ENCODE results near the gene AIFM2. TPM values are rescaled to one million over a fixed set of nuclear protein-coding genes. Genes with fewer than 3 reads are reported as not detected.

The AIFM2 gene
- total RNA-seq, 4 donors from 2014 or later: 13.3 to 34.2 (median 19.4) TPM

GRCh38 chr10:70140297-70140696 lies 7.7 kb upstream of the AIFM2 start:
- H3K27ac ChIP-seq: no peak overlapping the region
- TF ChIP-seq, protein P1, sequence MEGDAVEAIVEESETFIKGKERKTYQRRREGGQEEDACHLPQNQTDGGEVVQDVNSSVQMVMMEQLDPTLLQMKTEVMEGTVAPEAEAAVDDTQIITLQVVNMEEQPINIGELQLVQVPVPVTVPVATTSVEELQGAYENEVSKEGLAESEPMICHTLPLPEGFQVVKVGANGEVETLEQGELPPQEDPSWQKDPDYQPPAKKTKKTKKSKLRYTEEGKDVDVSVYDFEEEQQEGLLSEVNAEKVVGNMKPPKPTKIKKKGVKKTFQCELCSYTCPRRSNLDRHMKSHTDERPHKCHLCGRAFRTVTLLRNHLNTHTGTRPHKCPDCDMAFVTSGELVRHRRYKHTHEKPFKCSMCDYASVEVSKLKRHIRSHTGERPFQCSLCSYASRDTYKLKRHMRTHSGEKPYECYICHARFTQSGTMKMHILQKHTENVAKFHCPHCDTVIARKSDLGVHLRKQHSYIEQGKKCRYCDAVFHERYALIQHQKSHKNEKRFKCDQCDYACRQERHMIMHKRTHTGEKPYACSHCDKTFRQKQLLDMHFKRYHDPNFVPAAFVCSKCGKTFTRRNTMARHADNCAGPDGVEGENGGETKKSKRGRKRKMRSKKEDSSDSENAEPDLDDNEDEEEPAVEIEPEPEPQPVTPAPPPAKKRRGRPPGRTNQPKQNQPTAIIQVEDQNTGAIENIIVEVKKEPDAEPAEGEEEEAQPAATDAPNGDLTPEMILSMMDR (IDR thresholded peaks at IDR 0.05): no peak
- TF ChIP-seq EP300 (IDR thresholded peaks at IDR 0.05) (no peak), POLR2A (IDR thresholded peaks at IDR 0.05) (no peak)
- no peaks in the 10 kb centered on the region for H3K9me3 ChIP-seq
- no peaks in the 10 kb centered on the region for H3K27me3 ChIP-seq
- H3K36me3 ChIP-seq: peaks cover 0 to 29% (median 0%) of the 10 kb centered on the region in 3 donors
- DNase-seq (ENCODE audit: low spot score in 2 of 2): no peak
- H3K4me1 ChIP-seq: peaks cover 0 to 20% (median 6%) of the 10 kb centered on the region in 4 donors
- 91 to 96% methylated on average over 5 of the region's 5 CpGs for WGBS, 2 donors
- no peak overlapping the region for H3K4me3 ChIP-seq

- peaks cover 0 to 17% (median 2%) of the 10 kb centered on the region in 4 donors for H3K4me1 ChIP-seq
- 91 to 95% methylated on average over 6 of the region's 6 CpGs for WGBS, 2 donors
- H3K27me3 ChIP-seq: no peaks in the 10 kb centered on the region
- DNase-seq (ENCODE audit: low spot score in 2 of 2): no peak
- H3K4me3 ChIP-seq: no peak overlapping the region
- TF ChIP-seq POLR2A (IDR thresholded peaks at IDR 0.05) (no peak), EP300 (IDR thresholded peaks at IDR 0.05) (no peak)
- TF ChIP-seq, protein P1 (IDR thresholded peaks at IDR 0.05): no peak
- peaks cover 0 to 29% (median 0%) of the 10 kb centered on the region in 3 donors for H3K36me3 ChIP-seq
- no peak overlapping the region for H3K27ac ChIP-seq
- no peaks in the 10 kb centered on the region for H3K9me3 ChIP-seq
These were observed 7.3 kb upstream of the AIFM2 start for GRCh38 chr10:70139997-70140250.

DNA sequence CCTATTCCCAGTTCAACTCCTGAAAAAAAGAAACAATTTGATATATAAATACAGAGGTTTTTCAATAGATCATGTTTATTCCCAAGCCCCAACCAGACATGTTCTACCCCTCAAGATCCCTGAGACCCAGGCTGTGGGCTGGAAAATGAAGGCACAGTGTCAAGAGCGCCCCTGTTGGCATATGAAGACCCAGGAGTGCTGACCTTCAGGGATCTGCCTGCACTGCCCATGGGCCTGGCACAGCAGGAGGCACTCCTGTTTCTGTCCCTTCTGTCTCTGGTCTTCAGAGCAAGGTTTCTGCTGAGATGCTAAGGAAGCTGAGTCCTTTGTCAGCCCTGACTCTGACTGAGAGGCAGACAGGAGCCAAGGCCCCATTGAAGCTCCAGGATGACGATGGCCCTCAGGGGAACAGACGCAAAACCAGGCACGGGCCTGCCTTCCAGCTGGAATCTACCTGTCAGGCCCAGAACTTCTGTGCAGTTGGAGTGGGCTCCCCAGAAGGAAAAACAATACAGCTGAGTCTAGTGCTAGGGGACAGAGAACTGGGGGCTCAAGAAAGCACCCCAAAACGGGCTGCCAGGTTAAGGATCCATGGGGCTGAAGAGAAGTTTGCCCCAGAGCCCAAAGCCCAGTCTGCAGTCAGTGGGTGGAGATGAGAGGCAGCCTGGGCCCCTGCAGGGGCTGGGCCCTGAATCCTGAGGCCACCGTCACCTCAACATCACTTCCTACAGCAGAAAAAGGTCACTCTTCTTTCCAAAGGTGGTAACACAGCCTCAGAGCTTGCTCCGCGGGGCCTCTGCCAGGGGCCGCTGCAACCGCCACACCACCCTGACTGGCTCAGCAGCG lies 6.7 kb upstream of the AIFM2 start:
- TF ChIP-seq EP300 (IDR thresholded peaks at IDR 0.05) (no peak), POLR2A (IDR thresholded peaks at IDR 0.05) (no peak)
- TF ChIP-seq, protein P1 (IDR thresholded peaks at IDR 0.05): no peak
- 85 to 91% methylated on average over 11 of the region's 11 CpGs for WGBS, 2 donors
- Histone ChIP-seq H3K9me3 (no peaks in the 10 kb centered on the region), H3K4me3 (no peak overlapping the region), H3K4me1 (peaks cover 0 to 11% (median 0%) of the 10 kb centered on the region in 4 donors), H3K27me3 (no peaks in the 10 kb centered on the region), H3K27ac (no peak overlapping the region), H3K36me3 (peaks cover 0 to 29% (median 0%) of the 10 kb centered on the region in 3 donors)
- no peak for DNase-seq (ENCODE audit: low spot score in 2 of 2)

DNA sequence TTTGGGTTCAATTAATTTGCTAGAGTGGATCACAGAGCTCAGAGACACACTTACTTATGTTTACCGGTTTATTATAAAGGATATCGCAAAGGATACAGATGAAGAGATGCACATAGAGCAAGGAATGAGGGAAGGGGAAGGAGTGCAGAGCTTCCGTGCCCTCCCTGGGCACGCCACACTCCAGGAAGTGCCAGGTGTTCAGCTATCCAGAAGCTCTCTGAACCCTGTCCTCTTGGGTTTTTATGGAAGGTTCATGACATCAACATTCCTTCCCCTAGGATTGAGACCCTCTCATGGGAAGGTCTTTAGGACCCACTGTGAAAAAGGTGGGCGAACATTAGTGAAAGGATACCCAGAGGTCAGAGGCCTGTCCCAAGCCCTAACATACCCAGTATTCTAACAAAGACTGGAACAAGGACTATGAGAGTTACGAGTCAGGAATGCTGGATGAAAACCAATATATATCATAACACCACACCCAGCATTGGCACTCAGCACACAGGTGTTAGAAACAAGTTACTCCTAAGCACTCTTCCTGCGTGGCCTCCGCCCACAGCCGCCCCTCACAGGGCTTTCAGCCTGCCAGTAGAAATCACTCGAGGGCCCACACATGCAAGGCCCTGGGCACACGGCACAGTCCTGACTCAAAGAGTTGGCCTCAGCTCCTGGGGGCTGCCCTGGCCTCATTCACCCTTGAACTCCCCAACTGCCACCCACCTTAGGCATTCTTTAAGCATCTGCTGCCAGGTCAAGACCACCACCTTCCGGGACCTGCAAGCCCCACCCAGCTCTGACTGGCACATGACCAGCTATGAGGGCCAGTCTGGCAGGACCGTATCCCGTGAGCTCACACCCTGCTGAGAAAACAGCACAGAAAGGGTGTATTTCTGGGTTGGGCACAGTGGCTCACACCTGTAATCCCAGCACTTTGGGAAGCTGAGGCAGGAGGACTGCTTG lies 5.6 kb upstream of the AIFM2 start:
- 92 to 93% methylated on average over 14 of the region's 14 CpGs for WGBS, 2 donors
- Histone ChIP-seq H3K27me3 (no peaks in the 10 kb centered on the region), H3K36me3 (peaks cover 0 to 29% (median 0%) of the 10 kb centered on the region in 3 donors), H3K9me3 (no peaks in the 10 kb centered on the region), H3K4me1 (peaks cover 0 to 3% (median 1%) of the 10 kb centered on the region in 4 donors), H3K27ac (no peak overlapping the region), H3K4me3 (no peak overlapping the region)
- no peak for DNase-seq (ENCODE audit: low spot score in 2 of 2)
- TF ChIP-seq, protein P1 (IDR thresholded peaks at IDR 0.05): no peak
- no peak for TF ChIP-seq POLR2A (IDR thresholded peaks at IDR 0.05)
- TF ChIP-seq EP300 (IDR thresholded peaks at IDR 0.05): no peak
